GM12872 (cell line): ENCODE data around the gene CDH18.

Experiments
- CTCF ChIP-seq: IDR thresholded peaks from 3 replicates; pipeline ENCODE4 v1.5.1; 2011; ENCODE audit warnings: low read depth, mild to moderate bottlenecking, low read length, moderate library complexity; ENCODE audit not compliant: insufficient read depth

Gene CDH18

DNA sequence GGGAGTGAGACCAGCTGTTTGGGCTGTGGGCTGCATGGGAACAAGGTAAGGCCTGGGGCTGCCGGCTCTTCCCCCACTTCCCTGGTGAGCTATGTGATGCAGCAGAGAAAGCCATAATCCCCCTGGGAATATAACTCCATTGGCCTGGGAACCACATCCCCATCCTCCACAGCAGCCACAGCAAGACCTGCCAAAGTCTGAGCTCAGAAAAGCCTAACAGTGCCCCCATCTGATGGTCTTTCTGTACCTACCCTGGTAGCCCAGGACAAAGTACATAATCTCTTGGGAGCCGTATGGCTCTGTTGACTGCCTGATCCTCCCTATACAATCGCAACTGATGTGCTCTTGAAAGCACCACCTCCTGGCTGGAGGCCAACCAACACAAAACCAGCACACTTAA is 432.6 kb downstream of the CDH18 start:
- TF ChIP-seq CTCF = no peak

GRCh38 chr5:19554524-19554923 is 433.5 kb downstream of the CDH18 start:
- no peak for TF ChIP-seq CTCF

DNA sequence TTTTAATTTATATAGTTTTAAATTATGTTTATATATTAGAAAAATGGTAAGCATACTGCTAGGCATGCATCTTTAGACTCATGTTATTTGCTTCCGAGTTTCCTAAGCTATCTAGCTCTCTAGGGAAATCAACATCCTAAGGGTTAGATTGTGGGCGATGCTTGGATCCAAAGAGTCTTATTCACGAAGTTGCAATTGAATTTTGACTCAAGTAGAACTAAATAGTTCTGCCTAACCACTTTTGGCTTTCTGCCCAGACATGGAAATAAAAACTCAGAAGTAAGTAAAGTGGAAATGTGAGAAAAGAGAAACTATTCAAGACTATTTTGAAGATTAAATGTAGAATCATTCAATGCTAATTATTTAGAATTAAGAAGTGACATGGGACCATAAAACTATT is 440.4 kb downstream of the CDH18 start:
- TF ChIP-seq CTCF = no peak

DNA sequence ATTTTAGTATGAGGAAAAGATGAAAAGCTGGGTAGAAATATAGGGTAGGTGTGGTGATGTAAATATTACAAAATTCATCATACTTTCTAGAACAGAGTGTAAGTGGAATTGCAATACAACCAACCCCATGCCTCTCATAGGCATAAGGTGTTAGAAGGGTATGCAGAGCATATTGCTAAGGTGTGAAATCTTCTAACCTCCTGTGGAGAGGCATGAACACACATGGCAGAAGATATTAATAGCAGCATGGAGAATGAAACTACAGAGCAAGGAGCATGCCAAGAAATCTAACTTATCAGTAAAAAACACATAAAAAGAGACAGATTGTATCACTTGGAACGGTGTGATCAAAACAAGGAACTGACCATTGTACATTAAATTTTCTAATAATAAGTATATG is 441.5 kb downstream of the CDH18 start:
- TF ChIP-seq CTCF = no peak

- TF ChIP-seq CTCF = no peak
Measured at GRCh38 chr5:19538607-19539006, 449.4 kb downstream of the CDH18 start.

DNA sequence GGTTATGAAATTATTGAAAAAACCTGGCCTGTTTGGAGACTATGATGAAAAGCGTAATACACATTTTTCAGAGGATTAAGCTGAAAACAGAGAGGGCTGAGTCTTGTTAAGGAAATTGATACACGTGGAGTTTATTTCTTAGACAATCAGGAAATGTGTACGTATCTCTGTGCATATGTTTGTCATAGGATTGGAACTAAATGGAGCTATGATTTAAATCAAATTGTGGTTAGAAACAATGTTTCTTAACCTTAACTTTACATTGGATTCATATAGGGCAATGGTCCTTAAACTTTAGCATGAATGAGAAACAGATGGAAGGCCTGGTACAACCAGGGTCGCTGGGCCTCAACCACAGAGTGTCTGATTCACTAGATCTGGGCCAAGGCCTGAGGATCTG is 451.6 kb downstream of the CDH18 start:
- no peak for TF ChIP-seq CTCF

DNA sequence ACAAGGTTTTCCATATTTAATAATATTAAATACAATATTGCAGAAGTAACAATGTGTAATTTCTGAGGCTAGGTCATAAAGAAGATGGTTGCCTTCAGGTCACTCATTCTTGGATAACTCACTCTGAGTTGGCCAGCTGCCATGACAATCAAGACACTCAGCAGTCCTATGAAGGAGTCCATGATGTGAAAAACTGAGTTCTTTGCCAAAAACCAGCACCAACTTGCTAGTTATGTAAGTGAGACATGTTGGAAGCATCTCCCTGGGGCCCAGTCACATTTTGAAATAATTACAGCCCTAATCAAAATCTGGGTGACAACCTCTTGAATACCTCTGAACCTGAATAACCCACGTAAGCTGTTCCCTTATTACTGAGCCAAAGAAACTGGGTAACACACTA is 453.2 kb downstream of the CDH18 start:
- no peak for TF ChIP-seq CTCF

DNA sequence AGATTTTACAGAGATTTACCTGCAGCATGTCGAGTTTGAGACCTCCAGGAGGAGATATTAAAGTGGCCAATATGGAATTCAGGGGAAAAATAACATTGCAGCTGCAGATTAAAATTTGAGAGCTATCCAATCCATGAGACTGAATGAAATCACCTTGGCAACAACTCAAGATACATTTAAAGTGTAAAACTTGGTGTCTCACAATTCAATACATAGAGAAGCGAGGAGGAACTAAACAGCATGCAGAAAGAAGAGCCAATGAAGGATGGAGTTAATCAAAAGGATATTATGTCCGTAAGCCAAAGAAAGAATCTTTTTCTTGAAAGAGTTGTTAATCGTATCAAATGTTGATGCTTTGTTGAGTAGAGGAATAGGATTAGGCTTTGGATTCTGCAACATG is 455.1 kb downstream of the CDH18 start:
- no peak for TF ChIP-seq CTCF
